A549 (cell line): Measurements from ENCODE around the gene CCS. TPM values are rescaled to one million over a fixed set of nuclear protein-coding genes. Genes with fewer than 3 reads are reported as not detected.
A peak's percentile ranks its signal among the peaks of the same experiment; 100 is the strongest.

Source experiments
- ATAC-seq, 2 experiments: fragments of 200-7000 bp in 1 of 2; fragments of >200 bp in 1 of 2; cut with Nextera tagmentation in 1 of 2; cut with Tn5 transposase in 1 of 2; 3 replicates each; pipeline versions ENCODE4 v1.8.0 to v1.9.1; 2018 to 2020; ENCODE audit warnings: mild to moderate bottlenecking in 1 of 2, moderate library complexity in 1 of 2
- CTCF ChIA-PET: fragments of 300-600 bp; sonication (Branson Sonifier 250); formaldehyde crosslinking; extraction: SDS; loops from one replicate; lab custom pipeline; 2021; ENCODE audit warnings: antibody characterized with exemption, inconsistent platforms; lab: Yijun Ruan, JAX
- POLR2A ChIA-PET: fragments of 350-600 bp; formaldehyde crosslinking; extraction: SDS; loops from one replicate; lab custom pipeline; 2021; ENCODE audit warnings: antibody characterized with exemption, inconsistent platforms; lab: Yijun Ruan, JAX
- DNase-seq, 2 experiments: peaks; one replicate each; pipeline versions ENCODE4 v3.0.0 to v3.0.0-alpha.2; 2011 to 2016; ENCODE audit warnings: low read depth in 1 of 2, low spot score in 1 of 2
- FAIRE-seq: peaks from 2 replicates; lab custom pipeline; 2011; peaks lifted over from hg19 to GRCh38; lab: Jason Lieb, UNC
- H3K27ac ChIP-seq, 2 experiments: fragments of >200 bp; sonication (Bioruptor Twin); formaldehyde crosslinking; 3 replicates each; pipeline ENCODE4 v1.5.1; 2016 to 2017
- H3K4me1 ChIP-seq: fragments of >200 bp; sonication (Bioruptor Twin); formaldehyde crosslinking; 3 replicates; pipeline ENCODE4 v1.6.1; 2016
- H3K4me2 ChIP-seq: fragments of >200 bp; sonication (Bioruptor Twin); formaldehyde crosslinking; 3 replicates; pipeline ENCODE4 v1.6.1; 2016
- H3K4me3 ChIP-seq: fragments of >200 bp; sonication (Bioruptor Twin); formaldehyde crosslinking; 3 replicates; pipeline ENCODE4 v1.5.1; 2016
- H3K9me3 ChIP-seq: fragments of >200 bp; sonication (Bioruptor Twin); formaldehyde crosslinking; 3 replicates; pipeline ENCODE4 v1.6.1; 2016
- ATOH8 ChIP-seq: fragments of 250-450 bp; sonication (Bioruptor Pico); IDR thresholded peaks from 2 replicates; pipeline ENCODE4 v1.5.0; 2020; ENCODE audit warnings: low read depth, mild to moderate bottlenecking, moderate library complexity
- CHD4 ChIP-seq: fragments of 200-600 bp; sonication (generic); IDR thresholded peaks from 2 replicates; pipeline ENCODE4 v1.6.1; 2016; ENCODE audit warnings: antibody characterized with exemption, mild to moderate bottlenecking, borderline replicate concordance
- EHF ChIP-seq: fragments of 250-450 bp; sonication (Bioruptor Pico); IDR thresholded peaks from 2 replicates; pipeline ENCODE4 v1.5.0; 2020; ENCODE audit warnings: mild to moderate bottlenecking
- EHMT2 ChIP-seq: fragments of 200-600 bp; sonication (generic); IDR thresholded peaks from 2 replicates; pipeline ENCODE4 v1.6.1; 2016; ENCODE audit warnings: antibody characterized with exemption, low read depth, mild to moderate bottlenecking, moderate library complexity
- EP300 ChIP-seq, 2 experiments: fragments of >200 bp; sonication (Bioruptor Twin); formaldehyde crosslinking; IDR thresholded peaks; 2 replicates in 1 of 2; 3 replicates in 1 of 2; pipeline ENCODE4 v1.6.1; 2016 to 2017
- FOXS1 ChIP-seq: fragments of 250-450 bp; sonication (Bioruptor Pico); IDR thresholded peaks from 2 replicates; pipeline ENCODE4 v1.5.0; 2020; ENCODE audit warnings: mild to moderate bottlenecking, moderate library complexity
- HEYL ChIP-seq: fragments of 250-450 bp; sonication (Bioruptor Pico); IDR thresholded peaks from 2 replicates; pipeline ENCODE4 v1.8.0; 2021; ENCODE audit warnings: mild to moderate bottlenecking, moderate library complexity
- HOXB5 ChIP-seq: fragments of 250-450 bp; sonication (Bioruptor Pico); IDR thresholded peaks from 2 replicates; pipeline ENCODE4 v1.5.0; 2020; ENCODE audit warnings: mild to moderate bottlenecking, moderate library complexity
- JUN ChIP-seq, 2 experiments: fragments of >200 bp; sonication (Bioruptor Twin); formaldehyde crosslinking; IDR thresholded peaks; 2 replicates in 1 of 2; 3 replicates in 1 of 2; pipeline ENCODE4 v1.6.1; 2016 to 2017
- KDM1A ChIP-seq: fragments of 200-600 bp; sonication (generic); IDR thresholded peaks from 2 replicates; pipeline ENCODE4 v1.6.1; 2016; ENCODE audit warnings: low read depth, mild to moderate bottlenecking
- KDM5A ChIP-seq: fragments of 200-600 bp; sonication (generic); IDR thresholded peaks from 2 replicates; pipeline ENCODE4 v1.6.1; 2016; ENCODE audit warnings: antibody characterized with exemption, mild to moderate bottlenecking
- MAZ ChIP-seq: fragments of 150-350 bp; IDR thresholded peaks from 2 replicates; pipeline ENCODE4 v1.6.1; 2014; ENCODE audit warnings: antibody characterized with exemption, low read depth, low read length, borderline replicate concordance
- MYC ChIP-seq: IDR thresholded peaks from 2 replicates; pipeline ENCODE4 v1.6.1; 2012; ENCODE audit warnings: mild to moderate bottlenecking, inconsistent platforms, low read length, improper control_type of control experiment, borderline replicate concordance
- PHF8 ChIP-seq: fragments of 200-600 bp; sonication (generic); IDR thresholded peaks from 2 replicates; pipeline ENCODE4 v1.6.1; 2016; ENCODE audit warnings: low read depth, mild to moderate bottlenecking, antibody characterized with exemption, moderate library complexity, borderline replicate concordance
- POLR2A ChIP-seq: IDR thresholded peaks from 2 replicates; pipeline ENCODE4 v1.6.1; 2012; ENCODE audit warnings: mild to moderate bottlenecking, low read length
- POLR2AphosphoS2 ChIP-seq: conservative IDR thresholded peaks from 2 replicates; pipeline ENCODE4 v1.6.1; 2012; ENCODE audit warnings: low read length, improper control_type of control experiment, inconsistent platforms
- SREBF2 ChIP-seq: fragments of 450-650 bp; IDR thresholded peaks from 2 replicates; pipeline ENCODE4 v1.6.1; 2014; ENCODE audit warnings: mild to moderate bottlenecking, moderate library complexity
- TFCP2L1 ChIP-seq: fragments of 250-450 bp; sonication (Bioruptor Pico); IDR thresholded peaks from 2 replicates; pipeline ENCODE4 v1.5.0; 2021; ENCODE audit warnings: mild to moderate bottlenecking
- TP53 ChIP-seq: fragments of 250-450 bp; sonication (Bioruptor Pico); IDR thresholded peaks from 2 replicates; pipeline ENCODE4 v1.5.0; 2021; ENCODE audit warnings: mild to moderate bottlenecking, moderate library complexity
- ZNF302 ChIP-seq: fragments of 250-450 bp; sonication (Bioruptor Pico); IDR thresholded peaks from 2 replicates; pipeline ENCODE4 v1.9.0; 2021; ENCODE audit warnings: inconsistent platforms, mild to moderate bottlenecking, moderate library complexity
- WGBS: methylation state at CpG from one replicate; pipeline ENCODE4 v1.1.6; 2017; ENCODE audit errors: missing lambda C conversion rate; 5-methylcytosine and 5-hydroxymethylcytosine counted together
- polyA plus RNA-seq, 4 experiments: library from polyadenylated mRNA; depleted of rRNA in 3 of 4; stranded (reverse); fragments of >200 nt; fragmentation: RNase III in 1 of 4; extraction: RNeasy Plus Mini Kit Qiagen cat#74134 plus additional on column Dnase treatment in 1 of 4; gene quantifications; 2 replicates in 3 of 4; 3 replicates in 1 of 4; pipeline ENCODE4 v1.2.3, GENCODE V29; 2011 to 2017
- TF ChIP-seq, protein P1 (sequence below): fragments of >200 bp; sonication (Bioruptor Twin); formaldehyde crosslinking; IDR thresholded peaks from 3 replicates; pipeline ENCODE4 v1.5.1; 2016

The CCS gene
- polyA plus RNA-seq, 2 of the 4 experiments (the other 2 are of a cell fraction) = 18.3 to 46.5 TPM

- TF ChIP-seq EP300 (IDR thresholded peaks at IDR 0.05) (no peak), MAZ (no peak), POLR2AphosphoS2 (no peak)
Observed at GRCh38 chr11:66591175-66591574, 1.8 kb upstream of the CCS start (continued).

- peaks cover 9% of the 10 kb centered on the region; the same call in 2 of the 3 replicates for H3K4me1 ChIP-seq
- H3K27ac ChIP-seq = peak overlapping the region; percentile 89 to 91
- peak; percentile 16 to 56; a peak in 4 of 6 replicates for ATAC-seq
- POLR2A ChIA-PET = interaction anchor here (0.9 to 2.5 kb wide), 5 partner anchors 24 to 127 kb away, joined by 3 to 26 read pairs (median 6); partner anchors contain the start of genes DPP3, PELI3, RBM14 and RBM4
- H3K4me3 ChIP-seq = peak overlapping the region; percentile 68
- no peaks in the 10 kb centered on the region; the same call in 2 of the 3 replicates for H3K9me3 ChIP-seq
- no peak for TF ChIP-seq ATOH8 (CRISPR knock-in tag)
- TF ChIP-seq PHF8 = peak; percentile 91; the same call in 1 of the 2 replicates
- no peak for TF ChIP-seq TP53
- TF ChIP-seq JUN (IDR thresholded peaks at IDR 0.05) = peak in 1 of 2 experiments; percentile 1; a peak in 1 of 5 replicates
- TF ChIP-seq, all 56 proteins: peak for 2
- FAIRE-seq (no peak), DNase-seq (no peak)
- H3K4me2 ChIP-seq = peak overlapping the region; percentile 80
- CTCF ChIA-PET = interaction anchor here (1.0 to 9.5 kb wide), 18 partner anchors 13 to 174 kb away, joined by 3 to 89 read pairs (median 4); partner anchors contain the start of genes BBS1, CTSF and RBM4B
- 11% methylated on average over 12 of the region's 12 CpGs for WGBS
Observed at GRCh38 chr11:66593303-66593635, 284 bp downstream of the CCS start.

GRCh38 chr11:66593650-66594049 is 665 bp downstream of the CCS start:
- 63% methylated on average over 7 of the region's 7 CpGs for WGBS
- no peak for FAIRE-seq
- ChIA-PET CTCF (interaction anchor here (1.2 to 9.5 kb wide), 6 partner anchors 13 to 84 kb away, joined by 3 to 89 read pairs (median 7); partner anchors contain the start of gene RBM4B), POLR2A (interaction anchor here (1.3 to 1.4 kb wide), 2 partner anchors 45 to 47 kb away, joined by 3 to 8 read pairs; partner anchors contain the start of genes ACTN3, RBM4 and ZDHHC24)
- no peak for DNase-seq
- Histone ChIP-seq H3K4me2 (peak overlapping the region; percentile 80), H3K9me3 (no peaks in the 10 kb centered on the region; the same call in 2 of the 3 replicates), H3K4me1 (peaks cover 9% of the 10 kb centered on the region; the same call in 2 of the 3 replicates)
- TF ChIP-seq KDM5A = no peak
- no peak for TF ChIP-seq KDM1A
- no peak for TF ChIP-seq SREBF2
- no peak for TF ChIP-seq MAZ
- no peak for TF ChIP-seq FOXS1 (CRISPR knock-in tag)
- no peak for TF ChIP-seq TP53
- TF ChIP-seq, protein P1, sequence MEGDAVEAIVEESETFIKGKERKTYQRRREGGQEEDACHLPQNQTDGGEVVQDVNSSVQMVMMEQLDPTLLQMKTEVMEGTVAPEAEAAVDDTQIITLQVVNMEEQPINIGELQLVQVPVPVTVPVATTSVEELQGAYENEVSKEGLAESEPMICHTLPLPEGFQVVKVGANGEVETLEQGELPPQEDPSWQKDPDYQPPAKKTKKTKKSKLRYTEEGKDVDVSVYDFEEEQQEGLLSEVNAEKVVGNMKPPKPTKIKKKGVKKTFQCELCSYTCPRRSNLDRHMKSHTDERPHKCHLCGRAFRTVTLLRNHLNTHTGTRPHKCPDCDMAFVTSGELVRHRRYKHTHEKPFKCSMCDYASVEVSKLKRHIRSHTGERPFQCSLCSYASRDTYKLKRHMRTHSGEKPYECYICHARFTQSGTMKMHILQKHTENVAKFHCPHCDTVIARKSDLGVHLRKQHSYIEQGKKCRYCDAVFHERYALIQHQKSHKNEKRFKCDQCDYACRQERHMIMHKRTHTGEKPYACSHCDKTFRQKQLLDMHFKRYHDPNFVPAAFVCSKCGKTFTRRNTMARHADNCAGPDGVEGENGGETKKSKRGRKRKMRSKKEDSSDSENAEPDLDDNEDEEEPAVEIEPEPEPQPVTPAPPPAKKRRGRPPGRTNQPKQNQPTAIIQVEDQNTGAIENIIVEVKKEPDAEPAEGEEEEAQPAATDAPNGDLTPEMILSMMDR = no peak
- TF ChIP-seq HEYL (CRISPR knock-in tag) = no peak
- no peak for TF ChIP-seq EHMT2
- TF ChIP-seq POLR2A = no peak
- no peak for TF ChIP-seq TFCP2L1 (CRISPR knock-in tag)
- no peak for TF ChIP-seq ZNF302
- TF ChIP-seq CHD4 = no peak
- TF ChIP-seq HOXB5 (CRISPR knock-in tag) = no peak
- TF ChIP-seq MYC = no peak
- no peak for TF ChIP-seq JUN (IDR thresholded peaks at IDR 0.05)
- TF ChIP-seq EHF = no peak
- TF ChIP-seq, all 56 proteins: peak for 0
- ATAC-seq = no peak
- peak overlapping the region; percentile 89 to 91 for H3K27ac ChIP-seq
- peak overlapping the region; percentile 68 for H3K4me3 ChIP-seq
